ENCODE measurements around the gene SMIM24.

DNA sequence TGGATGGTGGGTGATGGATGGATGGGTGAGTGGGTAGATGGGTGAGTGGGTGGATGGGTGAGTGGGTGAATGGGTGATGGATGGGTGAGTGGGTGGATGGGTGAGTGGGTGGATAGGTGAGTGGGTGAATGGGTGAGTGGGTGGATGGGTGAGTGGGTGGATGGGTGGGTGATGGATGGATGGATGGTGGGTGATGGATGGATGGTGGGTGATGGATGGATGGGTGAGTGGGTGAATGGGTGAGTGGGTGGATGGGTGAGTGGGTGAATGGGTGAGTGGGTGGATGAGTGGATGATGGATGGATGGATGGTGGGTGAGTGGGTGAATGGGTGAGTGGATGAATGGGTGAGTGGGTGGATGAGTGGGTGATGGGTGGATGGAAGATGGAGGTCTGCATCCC lies 2.8 kb downstream of the SMIM24 start:
- TF ChIP-seq REST (IDR thresholded peaks at IDR 0.05; ENCODE audit: borderline replicate concordance) = no peak
- no peak for TF ChIP-seq EZH2 (IDR thresholded peaks at IDR 0.05; ENCODE audit: borderline replicate concordance, insufficient read depth, low read length, poor library complexity, severe bottlenecking)
- TF ChIP-seq CTCF (IDR thresholded peaks at IDR 0.05; ENCODE audit: poor library complexity, severe bottlenecking) = no peak
- TF ChIP-seq POLR2AphosphoS5 (IDR thresholded peaks at IDR 0.05) = no peak
- TF ChIP-seq EP300 (conservative IDR thresholded peaks at IDR 0.05; ENCODE audit: poor library complexity, severe bottlenecking) = no peak
- no peak for TF ChIP-seq MXI1 (conservative IDR thresholded peaks at IDR 0.05; ENCODE audit: poor library complexity, severe bottlenecking)
- TF ChIP-seq SMC3 (conservative IDR thresholded peaks at IDR 0.05; ENCODE audit: poor library complexity) = no peak
